ENCODE measurements around the gene ERN2. TPM values are rescaled to one million over a fixed set of nuclear protein-coding genes. Genes with fewer than 3 reads are reported as not detected.

The ERN2 gene
- total RNA-seq, 2 experiments from 2014 or later, result not detected

DNA sequence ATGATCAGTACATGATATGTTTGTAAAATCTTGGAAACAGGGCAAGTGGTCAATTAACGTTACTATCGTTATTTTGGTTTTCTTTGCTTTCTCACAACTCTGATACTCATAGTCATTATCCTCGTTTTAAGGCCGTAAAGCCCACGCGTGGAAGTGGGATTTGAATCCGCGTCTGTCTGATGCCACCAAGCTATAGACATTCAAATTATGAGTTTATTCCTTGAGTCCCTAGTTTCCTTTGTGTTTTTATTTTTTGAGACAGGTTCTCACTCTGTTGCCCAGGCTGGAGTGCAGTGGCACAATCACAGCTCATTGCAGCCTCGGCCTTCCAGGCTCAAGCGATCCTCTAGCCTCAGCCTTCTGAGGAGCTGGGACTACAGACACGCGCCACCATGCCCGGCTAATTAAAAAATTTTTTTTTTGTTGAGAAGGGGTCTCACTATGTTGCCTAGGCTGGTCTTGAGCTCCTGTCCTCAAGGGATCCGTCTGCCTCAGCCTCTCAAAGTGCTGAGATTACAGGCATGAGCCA, 70.7 kb downstream of the ERN2 start:
- Mint-ChIP-seq H3K9me3 (peaks cover 2% of the 10 kb centered on the region), H3K36me3 (peaks cover 47% of the 10 kb centered on the region), H3K27ac (peak overlapping the region; percentile 96), H3K4me3 (peak overlapping the region; percentile 98), H3K27me3 (no peaks in the 10 kb centered on the region), H3K4me1 (peaks cover 31% of the 10 kb centered on the region)
- DNase-seq, result no peak

- H3K4me1 Mint-ChIP-seq, result peaks cover 27% of the 10 kb centered on the region
Measured at GRCh38 chr16:23640931-23641765, 71.9 kb downstream of the ERN2 start, which contains the start of the genes DCTN5 and PALB2. Gene DCTN5, plus strand, starts transcription at chr16:23641466. Its CDS starts 77 bp downstream, at chr16:23641543. Gene PALB2, minus strand, starts transcription at chr16:23641310. Its CDS starts 153 bp downstream, at chr16:23641157.

DNA sequence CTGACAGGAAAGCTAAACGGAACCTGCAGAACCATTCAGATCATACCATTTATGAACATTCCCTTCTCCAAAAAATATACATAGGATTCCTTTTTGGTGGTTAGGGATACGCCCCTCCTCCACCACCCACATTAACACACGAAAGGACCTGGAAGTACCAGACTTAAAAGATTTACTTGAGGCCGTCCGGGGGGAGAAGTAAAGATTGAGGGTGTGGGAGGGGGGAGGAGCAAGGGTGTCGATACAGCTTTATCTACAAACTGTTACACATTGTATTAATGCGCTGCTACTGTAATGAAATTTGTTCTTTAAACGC, 72.4 kb downstream of the ERN2 start:
- Mint-ChIP-seq H3K9me3 (peaks cover 2% of the 10 kb centered on the region), H3K36me3 (peaks cover 35% of the 10 kb centered on the region), H3K4me1 (peaks cover 22% of the 10 kb centered on the region), H3K27ac (peak overlapping the region; percentile 96), H3K27me3 (no peaks in the 10 kb centered on the region), H3K4me3 (peak overlapping the region; percentile 98)
- DNase-seq, result no peak

More at GRCh38 chr16:23640931-23641765, 71.9 kb downstream of the ERN2 start, which contains the start of the genes DCTN5 and PALB2:
- peaks cover 2% of the 10 kb centered on the region for H3K9me3 Mint-ChIP-seq
- no peaks in the 10 kb centered on the region for H3K27me3 Mint-ChIP-seq
- peak within 1 kb of the TSS; percentile 98 for H3K4me3 Mint-ChIP-seq
- peak; percentile 92 for DNase-seq
- peak within 1 kb of the TSS; percentile 96 for H3K27ac Mint-ChIP-seq
- peaks cover 41% of the 10 kb centered on the region for H3K36me3 Mint-ChIP-seq

Other genes with a start within 250 kb of the ERN2 start
- gene GGA2, start 202.7 kb downstream of the ERN2 start, total RNA-seq, result 10 to 100 TPM; 70.9 to 80.9 TPM
- 10 to 100 TPM; 25.2 to 30.4 TPM for gene EARS2, start 155.9 kb downstream of the ERN2 start, total RNA-seq
- gene UBFD1, start 155.5 kb downstream of the ERN2 start, total RNA-seq, result 10 to 100 TPM; 60.4 to 62.7 TPM
- gene NDUFAB1, start 116.9 kb downstream of the ERN2 start, total RNA-seq, result 100 to 1,000 TPM; 175 to 183 TPM
- gene PALB2, start 71.9 kb downstream of the ERN2 start, total RNA-seq, result 10 to 100 TPM; 30.9 to 32.4 TPM
- 10 to 100 TPM; 81.3 to 88.0 TPM for gene DCTN5, start 71.8 kb downstream of the ERN2 start, total RNA-seq
- 10 to 100 TPM; 96.5 to 97.8 TPM for gene PLK1, start 34.3 kb downstream of the ERN2 start, total RNA-seq
- not detected for gene CHP2, start 41.8 kb upstream of the ERN2 start, total RNA-seq
- gene PRKCB, start 122.8 kb upstream of the ERN2 start, total RNA-seq, result 10 to 100 TPM; 75.8 to 82.6 TPM